ENCODE measurements around the gene NHS.

NHS gene

GRCh38 chrX:17613979-17614588 lies 239.1 kb downstream of the NHS start:
- no peak overlapping the region for H3K9ac ChIP-seq (ENCODE audit: low read depth, low read length)
- no peaks in the 10 kb centered on the region for H3K9me3 ChIP-seq (ENCODE audit: control insufficient read depth, insufficient read depth, low read length)
- H3K36me3 ChIP-seq (ENCODE audit: insufficient read depth, low read length), result no peaks in the 10 kb centered on the region
- H3K4me1 ChIP-seq (ENCODE audit: insufficient read depth, low read length), result peaks cover 23% of the 10 kb centered on the region; the same call in 1 of the 2 replicates

GRCh38 chrX:17616936-17617335 lies 241.9 kb downstream of the NHS start:
- Histone ChIP-seq H3K9ac (ENCODE audit: low read depth, low read length) (no peak overlapping the region), H3K4me1 (ENCODE audit: insufficient read depth, low read length) (peaks cover 30% of the 10 kb centered on the region; the same call in 1 of the 2 replicates), H3K36me3 (ENCODE audit: insufficient read depth, low read length) (no peaks in the 10 kb centered on the region), H3K9me3 (ENCODE audit: control insufficient read depth, insufficient read depth, low read length) (no peaks in the 10 kb centered on the region)

DNA sequence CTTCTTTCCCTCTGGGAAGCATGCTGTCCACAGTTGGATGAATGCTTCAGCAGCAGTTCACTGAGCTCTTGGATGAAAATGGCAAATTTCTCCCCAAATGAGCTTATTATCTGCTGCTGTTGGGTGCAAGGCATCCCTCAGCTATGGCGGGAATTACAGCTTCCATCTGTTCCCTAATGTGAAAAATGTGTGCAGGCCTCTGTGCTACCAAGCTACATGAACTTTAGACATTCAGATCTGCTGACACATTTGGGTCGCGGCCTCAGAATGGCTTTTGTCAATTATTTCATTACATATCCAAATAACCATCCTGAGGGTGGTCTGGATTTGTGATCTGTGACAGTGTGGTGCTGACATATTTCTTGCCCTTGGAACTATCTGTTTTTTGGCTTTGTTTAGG lies 242.8 kb downstream of the NHS start:
- Histone ChIP-seq H3K9me3 (ENCODE audit: control insufficient read depth, insufficient read depth, low read length) (no peaks in the 10 kb centered on the region), H3K4me1 (ENCODE audit: insufficient read depth, low read length) (peaks cover 30% of the 10 kb centered on the region; the same call in 1 of the 2 replicates), H3K9ac (ENCODE audit: low read depth, low read length) (no peak overlapping the region), H3K36me3 (ENCODE audit: insufficient read depth, low read length) (no peaks in the 10 kb centered on the region)

- H3K9ac ChIP-seq (ENCODE audit: low read depth, low read length), result no peak overlapping the region
- no peaks in the 10 kb centered on the region for H3K9me3 ChIP-seq (ENCODE audit: control insufficient read depth, insufficient read depth, low read length)
- peaks cover 9% of the 10 kb centered on the region; the same call in 1 of the 2 replicates for H3K4me1 ChIP-seq (ENCODE audit: insufficient read depth, low read length)
- H3K36me3 ChIP-seq (ENCODE audit: insufficient read depth, low read length), result no peaks in the 10 kb centered on the region
These were observed 246.7 kb downstream of the NHS start for GRCh38 chrX:17621566-17622270.

GRCh38 chrX:17622331-17622730 lies 247.3 kb downstream of the NHS start:
- Histone ChIP-seq H3K9me3 (ENCODE audit: control insufficient read depth, insufficient read depth, low read length) (no peaks in the 10 kb centered on the region), H3K9ac (ENCODE audit: low read depth, low read length) (no peak overlapping the region), H3K36me3 (ENCODE audit: insufficient read depth, low read length) (no peaks in the 10 kb centered on the region), H3K4me1 (ENCODE audit: insufficient read depth, low read length) (peaks cover 8% of the 10 kb centered on the region; the same call in 1 of the 2 replicates)

DNA sequence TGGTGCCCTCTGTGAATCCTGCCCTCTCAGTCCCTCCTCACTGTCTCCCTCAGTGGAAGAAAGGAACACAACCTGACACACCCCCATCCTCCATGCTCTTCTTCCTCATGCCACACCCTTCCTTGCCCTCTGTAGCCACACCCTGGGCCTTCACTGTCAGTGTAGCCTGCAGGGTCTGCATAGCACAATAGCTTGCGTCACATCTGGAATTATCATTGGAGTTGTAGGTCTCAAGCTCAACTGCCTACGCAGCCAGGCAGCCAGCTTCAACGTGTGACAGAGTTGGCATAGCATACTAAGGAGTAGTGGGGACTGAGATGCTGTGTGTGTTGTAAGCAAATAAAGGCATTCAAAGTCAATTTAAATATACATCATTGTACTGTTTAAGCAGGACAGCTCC lies 248.8 kb downstream of the NHS start:
- peaks cover 21% of the 10 kb centered on the region; the same call in 1 of the 2 replicates for H3K4me1 ChIP-seq (ENCODE audit: insufficient read depth, low read length)
- H3K9me3 ChIP-seq (ENCODE audit: control insufficient read depth, insufficient read depth, low read length), result no peaks in the 10 kb centered on the region
- no peak overlapping the region for H3K9ac ChIP-seq (ENCODE audit: low read depth, low read length)
- no peaks in the 10 kb centered on the region for H3K36me3 ChIP-seq (ENCODE audit: insufficient read depth, low read length)

- Histone ChIP-seq H3K36me3 (ENCODE audit: insufficient read depth, low read length) (no peaks in the 10 kb centered on the region), H3K9ac (ENCODE audit: low read depth, low read length) (no peak overlapping the region), H3K4me1 (ENCODE audit: insufficient read depth, low read length) (peaks cover 17% of the 10 kb centered on the region; the same call in 1 of the 2 replicates), H3K9me3 (ENCODE audit: control insufficient read depth, insufficient read depth, low read length) (no peaks in the 10 kb centered on the region)
These were observed 252.0 kb downstream of the NHS start for GRCh38 chrX:17627026-17627425.

GRCh38 chrX:17628976-17629375 lies 254.0 kb downstream of the NHS start:
- H3K9ac ChIP-seq (ENCODE audit: low read depth, low read length), result no peak overlapping the region

GRCh38 chrX:17629519-17629918 lies 254.5 kb downstream of the NHS start:
- H3K9me3 ChIP-seq (ENCODE audit: control insufficient read depth, insufficient read depth, low read length), result no peaks in the 10 kb centered on the region
- no peak overlapping the region for H3K9ac ChIP-seq (ENCODE audit: low read depth, low read length)
- peaks cover 21% of the 10 kb centered on the region for H3K4me1 ChIP-seq (ENCODE audit: insufficient read depth, low read length)
- no peaks in the 10 kb centered on the region for H3K36me3 ChIP-seq (ENCODE audit: insufficient read depth, low read length)

More at GRCh38 chrX:17628976-17629375, 254.0 kb downstream of the NHS start:
- H3K36me3 ChIP-seq (ENCODE audit: insufficient read depth, low read length), result no peaks in the 10 kb centered on the region
- H3K4me1 ChIP-seq (ENCODE audit: insufficient read depth, low read length), result peaks cover 17% of the 10 kb centered on the region; the same call in 1 of the 2 replicates
- H3K9me3 ChIP-seq (ENCODE audit: control insufficient read depth, insufficient read depth, low read length), result no peaks in the 10 kb centered on the region

GRCh38 chrX:17631647-17632046 lies 256.6 kb downstream of the NHS start:
- Histone ChIP-seq H3K4me1 (ENCODE audit: insufficient read depth, low read length) (peaks cover 31% of the 10 kb centered on the region), H3K36me3 (ENCODE audit: insufficient read depth, low read length) (no peaks in the 10 kb centered on the region), H3K9me3 (ENCODE audit: control insufficient read depth, insufficient read depth, low read length) (no peaks in the 10 kb centered on the region), H3K9ac (ENCODE audit: low read depth, low read length) (no peak overlapping the region)

DNA sequence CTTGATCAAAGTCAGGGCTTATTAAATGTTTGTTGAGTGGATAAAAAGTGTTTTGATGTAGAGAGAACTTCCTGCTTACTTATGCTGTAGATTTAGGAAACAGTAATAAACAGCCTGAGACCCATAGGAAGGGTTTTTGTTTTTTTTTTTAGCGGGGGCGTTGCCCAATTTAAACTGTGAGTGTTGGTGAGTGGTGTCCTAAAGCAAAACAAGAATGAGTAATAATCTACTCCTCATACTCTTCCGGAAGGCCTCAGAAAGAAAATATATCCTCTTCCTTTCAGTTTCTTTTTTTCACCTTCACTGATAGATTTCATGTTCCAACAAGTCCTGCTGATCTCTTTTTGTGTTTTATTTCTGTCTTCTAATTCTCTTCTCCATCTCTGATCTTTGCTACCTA lies 257.9 kb downstream of the NHS start:
- Histone ChIP-seq H3K4me1 (ENCODE audit: insufficient read depth, low read length) (peaks cover 22% of the 10 kb centered on the region), H3K36me3 (ENCODE audit: insufficient read depth, low read length) (no peaks in the 10 kb centered on the region), H3K9ac (ENCODE audit: low read depth, low read length) (no peak overlapping the region), H3K9me3 (ENCODE audit: control insufficient read depth, insufficient read depth, low read length) (no peaks in the 10 kb centered on the region)

GRCh38 chrX:17633546-17633945 lies 258.5 kb downstream of the NHS start:
- Histone ChIP-seq H3K36me3 (ENCODE audit: insufficient read depth, low read length) (no peaks in the 10 kb centered on the region), H3K9me3 (ENCODE audit: control insufficient read depth, insufficient read depth, low read length) (no peaks in the 10 kb centered on the region), H3K9ac (ENCODE audit: low read depth, low read length) (no peak overlapping the region), H3K4me1 (ENCODE audit: insufficient read depth, low read length) (peaks cover 16% of the 10 kb centered on the region)

GRCh38 chrX:17634542-17635207 lies 259.7 kb downstream of the NHS start:
- H3K4me1 ChIP-seq (ENCODE audit: insufficient read depth, low read length), result peaks cover 14% of the 10 kb centered on the region; the same call in 1 of the 2 replicates
- H3K36me3 ChIP-seq (ENCODE audit: insufficient read depth, low read length), result no peaks in the 10 kb centered on the region
- no peak overlapping the region; the same call in 1 of the 2 replicates for H3K9ac ChIP-seq (ENCODE audit: low read depth, low read length)
- no peaks in the 10 kb centered on the region for H3K9me3 ChIP-seq (ENCODE audit: control insufficient read depth, insufficient read depth, low read length)

DNA sequence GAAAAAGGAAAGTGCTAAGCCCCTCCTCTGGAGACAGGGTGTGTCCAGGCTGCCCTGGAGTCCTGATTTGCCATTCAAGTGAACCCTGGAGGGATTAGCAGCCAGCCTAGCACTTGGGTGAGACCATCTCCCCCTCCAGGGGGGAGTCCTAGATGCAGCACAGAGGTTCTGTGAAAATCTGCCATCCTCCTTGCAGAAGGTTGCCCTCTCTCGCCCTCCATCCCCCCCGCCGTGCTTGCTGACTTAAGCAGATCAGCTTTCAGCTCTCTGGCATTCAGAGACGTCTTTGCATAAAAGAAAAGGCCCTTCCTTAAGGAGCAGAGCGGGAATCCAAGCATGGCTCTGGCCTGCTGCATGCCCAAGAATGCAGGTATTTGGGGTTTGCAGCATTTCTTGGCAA lies 260.2 kb downstream of the NHS start:
- Histone ChIP-seq H3K36me3 (ENCODE audit: insufficient read depth, low read length) (no peaks in the 10 kb centered on the region), H3K9me3 (ENCODE audit: control insufficient read depth, insufficient read depth, low read length) (no peaks in the 10 kb centered on the region), H3K4me1 (ENCODE audit: insufficient read depth, low read length) (peaks cover 19% of the 10 kb centered on the region), H3K9ac (ENCODE audit: low read depth, low read length) (no peak overlapping the region; the same call in 1 of the 2 replicates)

Measured in ES-I3 (cell line).